Hematopoietic multipotent progenitor cell treated with erythropoietin and hydrocortisone succinate and interleukin-3 and kit ligand, for 4 days (in vitro differentiated cells): ENCODE measurements around the gene GALNT15.

Source experiments
- DNase-seq: peaks from one replicate; pipeline ENCODE4 v3.0.0-alpha.2; 2015

The GALNT15 gene

DNA sequence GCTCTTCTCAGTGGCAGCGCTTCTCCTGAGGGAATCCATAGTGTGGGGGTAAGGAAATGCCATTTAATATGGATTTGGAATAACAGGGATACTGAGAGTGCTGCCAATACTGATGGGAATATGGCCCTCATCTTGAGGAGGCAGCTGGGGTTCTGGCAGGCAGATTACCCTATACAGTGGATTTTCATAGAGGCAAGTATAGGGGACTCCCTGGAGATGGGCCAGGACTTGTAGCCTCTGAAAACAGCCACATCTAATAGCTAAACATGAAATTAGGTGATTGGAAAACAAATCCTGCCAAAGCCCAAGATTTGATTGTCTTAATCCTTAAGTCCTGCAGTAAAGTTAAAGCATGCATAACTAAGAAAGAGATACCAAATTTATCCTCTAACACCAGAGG lies 59.3 kb downstream of the GALNT15 start:
- no peak for DNase-seq

GRCh38 chr3:16234281-16234680 lies 59.8 kb downstream of the GALNT15 start:
- DNase-seq: no peak

GRCh38 chr3:16236030-16236639 lies 61.7 kb downstream of the GALNT15 start:
- DNase-seq: no peak

- DNase-seq: no peak
Observed at GRCh38 chr3:16236856-16237393, 62.4 kb downstream of the GALNT15 start.

GRCh38 chr3:16239086-16239770 lies 64.7 kb downstream of the GALNT15 start:
- DNase-seq: no peak

GRCh38 chr3:16239780-16240179 lies 65.3 kb downstream of the GALNT15 start:
- DNase-seq: no peak

DNA sequence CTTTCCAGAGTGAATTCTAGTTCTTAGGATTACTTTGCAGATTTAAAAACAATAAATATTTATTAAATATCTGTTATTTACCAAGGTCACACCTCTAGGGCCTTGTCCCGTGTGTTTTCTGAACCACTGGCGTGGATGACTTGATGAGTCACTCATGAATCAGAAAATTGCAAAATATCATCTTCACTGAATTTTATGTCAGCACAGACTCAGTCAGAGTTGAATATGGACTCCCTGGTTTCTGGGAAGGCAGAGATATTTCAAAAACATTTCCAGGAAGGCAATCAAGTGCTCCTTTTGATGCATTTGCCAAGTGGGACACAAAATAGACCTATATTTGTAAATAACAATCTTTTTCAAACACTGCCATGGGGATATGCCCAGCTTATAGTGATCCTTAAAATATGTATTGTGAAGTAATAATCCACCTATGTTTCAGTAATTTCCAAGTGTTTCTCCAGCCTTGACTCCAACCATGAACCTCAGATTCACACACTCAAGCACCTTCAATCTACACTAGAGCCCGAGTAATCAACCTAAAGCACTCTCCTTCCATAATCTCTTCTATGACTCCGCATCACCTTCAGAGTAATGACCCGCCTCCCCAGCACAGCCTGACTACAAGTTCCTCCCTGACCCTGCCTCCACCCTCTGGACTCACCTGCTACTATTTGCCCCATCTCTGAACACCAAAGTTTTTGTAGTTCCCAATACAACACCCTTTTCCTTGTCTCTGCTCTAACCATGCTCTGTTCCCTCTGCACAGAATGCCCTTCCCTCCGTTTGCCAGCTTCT lies 65.9 kb downstream of the GALNT15 start:
- DNase-seq: no peak

DNA sequence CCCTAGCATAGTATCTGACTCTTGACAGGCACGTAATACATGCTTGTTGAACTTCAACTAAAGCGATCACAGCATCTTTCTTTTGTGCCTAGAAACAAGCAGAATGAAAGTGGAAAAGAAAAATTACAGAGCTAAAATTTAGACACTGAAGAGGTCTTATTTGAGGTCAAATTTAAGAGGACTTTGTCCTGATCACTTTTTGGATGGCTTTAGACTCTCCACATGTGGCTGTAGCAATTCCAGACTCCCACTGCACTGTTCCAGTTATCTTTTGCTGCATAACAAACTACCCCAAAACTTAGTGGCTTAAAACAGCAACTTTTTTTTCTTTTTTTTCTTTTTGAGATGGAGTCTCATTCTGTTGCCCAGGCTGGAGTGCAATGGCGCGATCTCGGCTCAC lies 66.7 kb downstream of the GALNT15 start:
- no peak for DNase-seq

GRCh38 chr3:16242177-16242576 lies 67.7 kb downstream of the GALNT15 start:
- no peak for DNase-seq

DNA sequence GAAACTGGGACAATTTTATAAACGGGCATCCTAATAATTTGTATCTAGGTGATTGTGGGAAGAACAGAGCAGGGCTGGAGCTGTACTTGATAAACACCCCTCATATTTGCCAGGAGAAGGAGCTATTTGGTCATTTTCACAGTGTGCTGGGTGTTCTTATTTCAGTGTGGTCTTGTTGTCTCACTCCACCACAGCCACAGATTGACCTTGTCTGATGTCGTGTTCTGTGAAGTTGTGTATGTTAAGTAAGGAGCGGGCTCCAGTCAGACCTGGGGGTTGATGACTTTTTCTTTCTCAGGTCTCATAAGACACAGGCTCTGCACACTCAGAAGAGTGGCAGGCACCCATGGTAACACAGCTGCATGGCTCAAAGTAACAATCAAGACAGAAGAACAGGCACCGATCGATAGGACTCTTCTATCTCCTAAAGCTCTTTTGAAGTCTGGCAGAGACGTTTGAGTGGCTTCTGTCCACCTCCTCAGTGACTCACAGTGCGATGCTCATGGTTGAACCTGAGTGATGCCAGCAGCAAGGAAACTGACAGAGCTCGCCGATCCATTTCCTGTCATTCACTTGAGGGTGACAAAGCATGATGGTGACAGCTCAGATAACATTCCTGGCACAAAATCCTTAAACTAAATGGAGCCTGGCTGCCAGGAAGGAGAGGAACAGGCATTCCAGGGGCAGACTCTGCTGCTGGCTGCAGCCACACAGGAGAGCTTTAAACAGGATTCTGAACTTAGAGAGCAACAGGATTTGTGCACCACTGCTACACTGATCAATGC lies 69.4 kb downstream of the GALNT15 start:
- DNase-seq: no peak

GRCh38 chr3:16245609-16246008 lies 71.1 kb downstream of the GALNT15 start:
- no peak for DNase-seq

- DNase-seq: peak; percentile 93
Observed at GRCh38 chr3:16247282-16248061, 73.0 kb downstream of the GALNT15 start.

- DNase-seq: no peak
Observed at GRCh38 chr3:16248556-16248955, 74.1 kb downstream of the GALNT15 start.

- peak; percentile 56 for DNase-seq
Observed at GRCh38 chr3:16249336-16249735, 74.9 kb downstream of the GALNT15 start.

DNA sequence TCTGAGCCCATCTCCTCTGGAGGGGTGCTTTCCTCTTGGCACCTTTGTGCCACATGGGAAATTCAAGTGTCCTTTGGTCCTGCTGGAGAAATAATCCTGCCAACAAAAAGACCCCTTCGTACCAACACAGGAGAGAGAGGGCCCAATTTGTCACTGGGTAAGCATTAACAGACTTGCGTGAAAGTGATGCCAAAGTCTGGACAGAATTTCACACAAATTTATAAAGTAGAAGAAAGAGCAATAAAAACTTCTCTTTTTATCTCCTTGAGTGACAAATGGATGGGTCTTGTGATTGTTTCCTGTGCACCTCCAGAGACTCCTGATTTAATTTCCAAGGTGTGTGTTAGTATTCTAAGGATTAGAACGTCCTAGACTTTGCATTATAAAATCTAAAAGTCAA lies 75.4 kb downstream of the GALNT15 start:
- no peak for DNase-seq

DNA sequence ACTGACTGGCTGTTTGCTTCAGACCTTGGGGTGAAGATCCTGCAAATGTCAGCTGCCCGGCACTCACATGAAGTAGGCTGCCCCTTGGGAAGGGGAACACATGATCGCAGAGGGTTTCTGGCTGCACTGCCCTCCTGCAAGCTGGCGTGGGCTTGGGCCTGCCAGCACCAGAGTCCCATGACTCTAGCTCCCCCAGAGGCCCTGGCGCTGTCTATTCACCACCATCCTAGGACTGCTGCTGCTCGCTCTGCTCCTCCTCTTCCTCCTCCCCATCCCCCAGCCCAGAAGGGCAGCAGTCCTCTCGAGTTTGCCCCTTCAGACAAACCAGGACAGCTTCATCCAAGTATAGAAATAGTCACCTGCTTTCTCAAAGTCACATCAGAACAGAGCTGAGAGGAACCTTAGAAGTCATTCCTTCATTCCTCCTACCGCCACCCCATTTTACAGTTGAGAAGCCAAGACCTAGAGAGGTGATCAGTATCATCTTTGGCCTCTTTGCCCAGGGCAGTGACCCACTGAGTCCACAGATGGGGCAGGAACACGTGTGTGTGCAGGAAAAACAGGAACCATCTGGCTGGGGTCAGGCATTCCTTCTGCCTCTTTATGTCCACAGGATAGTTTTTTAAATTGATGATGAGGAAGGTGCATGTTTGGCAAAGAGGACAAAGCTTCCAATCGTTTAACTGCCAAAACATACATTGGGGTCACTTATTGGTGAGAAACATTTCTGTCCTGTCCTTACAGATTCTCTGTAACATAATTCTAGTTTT lies 77.0 kb downstream of the GALNT15 start:
- DNase-seq: no peak

- DNase-seq: no peak
Observed at GRCh38 chr3:16252243-16252978, 77.9 kb downstream of the GALNT15 start.

- DNase-seq: no peak
Observed at GRCh38 chr3:16252988-16253387, 78.5 kb downstream of the GALNT15 start.

- DNase-seq: peak; percentile 28
Observed at GRCh38 chr3:16253601-16254000, 79.1 kb downstream of the GALNT15 start.

DNA sequence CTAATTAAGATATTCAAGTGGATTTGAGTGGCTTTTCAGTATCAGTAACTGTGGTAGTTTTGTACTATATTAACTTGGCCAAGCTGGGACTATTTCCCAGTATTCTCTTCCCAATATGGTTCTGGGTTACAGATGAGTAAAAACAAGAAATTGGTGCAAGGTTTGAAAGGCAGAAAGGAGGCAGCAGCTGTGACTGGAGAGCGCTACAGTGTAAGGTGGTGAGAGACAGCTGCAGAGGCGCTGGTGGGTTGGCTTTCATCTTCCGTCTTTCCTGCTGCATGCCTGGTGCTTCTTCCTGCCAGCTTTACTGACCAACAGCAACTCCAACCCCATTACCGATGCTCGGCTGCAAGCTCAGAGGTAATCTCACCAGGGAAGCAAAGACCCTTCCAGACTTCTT lies 80.4 kb downstream of the GALNT15 start:
- no peak for DNase-seq

GRCh38 chr3:16255326-16255725 lies 80.8 kb downstream of the GALNT15 start:
- DNase-seq: no peak
